CMK (cell line): ENCODE measurements around the gene NUP43.
"Not testable (repeated sequence)": the region's sequence is repeated elsewhere in the genome, so short reads cannot be mapped to it uniquely, and the experiment has no call there.

Source experiments
- DNase-seq: peaks from one replicate; pipeline ENCODE4 v3.0.0-alpha.2; 2010; ENCODE audit warnings: low read depth

NUP43 gene

DNA sequence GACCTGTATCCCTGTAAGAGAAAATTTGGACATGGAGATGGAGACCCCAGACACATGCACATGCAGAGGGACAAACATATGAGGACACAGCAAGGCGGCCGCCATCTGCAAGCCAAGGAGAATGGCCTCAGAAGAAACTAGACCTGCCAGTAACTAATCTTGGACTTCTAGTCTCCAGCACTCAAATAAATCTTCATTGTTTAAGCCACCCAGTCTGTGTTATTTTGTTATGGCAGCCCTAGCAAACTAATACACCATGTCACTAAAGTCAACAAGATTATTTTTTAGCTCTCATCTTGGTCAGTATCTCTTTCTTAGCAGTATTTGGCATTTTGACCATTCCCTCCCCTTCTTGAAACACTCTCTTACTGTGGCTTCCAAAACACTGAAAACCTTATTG lies 55.1 kb downstream of the NUP43 start:
- no peak for DNase-seq

- no peak for DNase-seq
Observed at GRCh38 chr6:149686230-149686629, 60.1 kb downstream of the NUP43 start.

GRCh38 chr6:149683256-149683859 lies 63.0 kb downstream of the NUP43 start:
- no peak for DNase-seq

- not testable (repeated sequence) for DNase-seq
Observed at GRCh38 chr6:149681845-149682244, 64.5 kb downstream of the NUP43 start.

- DNase-seq, result no peak
Observed at GRCh38 chr6:149681209-149681608, 65.1 kb downstream of the NUP43 start.

GRCh38 chr6:149680503-149680902 lies 65.8 kb downstream of the NUP43 start:
- no peak for DNase-seq
